SIG-M5 treated with dmso at 0.1 percent for 504 hours (cell line): ENCODE measurements around the gene WDFY3.
A peak's percentile ranks its signal among the peaks of the same experiment; 100 is the strongest.

Experiments used
- DNase-seq: peaks from one replicate; lab custom pipeline; 2025; ENCODE audit not compliant: unreplicated experiment; lab: John Stamatoyannopoulos, UW

Gene WDFY3

DNA sequence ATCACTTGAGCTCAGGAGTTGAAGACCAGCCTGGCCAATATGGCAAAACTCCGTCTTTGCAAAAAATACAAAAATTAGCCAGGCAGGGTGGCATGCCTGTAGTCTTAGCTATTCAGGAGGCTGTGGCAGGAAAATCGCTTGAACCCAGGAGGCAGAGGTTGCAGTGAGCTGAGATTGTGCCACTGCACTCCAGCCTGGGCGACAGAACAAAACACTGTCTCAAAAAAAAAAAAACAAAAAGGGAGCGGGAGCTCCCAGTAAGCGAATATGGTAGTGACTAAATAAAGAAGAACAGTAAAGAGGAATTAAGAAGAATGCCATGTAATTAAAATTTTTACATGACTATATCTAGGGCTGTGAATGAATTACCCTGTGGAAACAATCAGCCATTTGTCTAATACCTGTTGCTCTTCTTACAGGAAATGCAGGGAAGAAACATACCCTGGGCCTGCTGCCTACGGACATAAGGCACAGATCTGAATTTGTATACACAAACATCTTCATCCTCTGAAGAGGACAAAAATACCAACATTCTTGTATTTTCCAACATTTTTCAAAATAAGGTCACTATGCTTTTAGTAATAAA lies 11.4 kb downstream of the WDFY3 start:
- no peak for DNase-seq

DNA sequence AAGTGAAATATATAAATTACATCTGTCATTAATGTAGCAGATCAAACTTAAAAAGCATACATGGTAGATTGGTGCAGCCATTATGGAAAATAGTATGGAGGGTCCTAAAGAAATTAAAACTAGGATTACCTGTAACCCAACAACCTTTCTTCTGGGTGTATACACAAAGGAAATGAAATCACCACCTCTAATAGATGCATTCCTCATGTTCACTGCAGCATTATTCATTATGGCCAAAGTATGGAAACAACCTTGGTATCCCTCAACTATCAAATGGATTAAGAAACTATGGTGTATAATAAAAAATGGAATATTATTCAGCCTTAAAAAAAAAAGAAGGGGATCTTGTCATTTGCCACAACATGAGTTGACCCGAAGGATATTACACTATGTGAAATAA lies 13.7 kb downstream of the WDFY3 start:
- no peak for DNase-seq

DNA sequence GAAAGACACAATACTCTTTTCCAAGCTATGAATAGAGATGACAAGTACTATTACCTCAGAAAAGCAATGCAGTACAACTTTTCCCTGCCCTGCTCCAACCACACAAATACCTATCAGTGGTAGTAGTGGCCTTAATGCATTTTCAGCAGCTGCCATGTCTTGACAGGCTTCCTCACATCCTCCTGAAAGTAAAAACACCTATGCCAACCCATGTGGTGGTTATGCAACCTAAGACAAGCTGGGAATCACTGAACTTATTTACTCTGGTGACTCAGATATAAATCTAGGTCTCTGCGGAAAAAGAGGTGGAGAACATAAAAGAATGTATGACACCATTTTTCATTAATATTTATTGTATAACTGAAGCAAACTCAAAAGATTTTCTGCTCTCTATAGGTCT lies 14.5 kb downstream of the WDFY3 start:
- peak; percentile 58 for DNase-seq

DNA sequence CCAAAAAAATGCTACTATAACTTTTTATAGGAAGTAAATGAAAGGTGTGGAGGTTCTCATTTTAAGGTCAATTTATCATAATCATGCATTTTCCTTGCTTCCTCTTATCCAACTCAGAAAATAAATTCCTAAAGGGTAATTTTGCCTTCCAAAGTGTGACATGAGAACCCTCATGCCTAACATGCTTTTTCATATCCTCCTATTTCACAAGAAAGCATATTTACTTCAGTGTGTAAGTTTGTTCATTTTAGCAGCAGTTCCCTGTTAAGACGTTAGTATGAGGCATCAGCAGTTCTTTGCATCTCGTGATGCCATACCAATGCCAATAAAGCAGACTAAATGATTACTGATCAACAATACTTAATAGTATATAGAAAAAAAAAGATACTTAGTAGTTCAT lies 18.4 kb downstream of the WDFY3 start:
- DNase-seq = no peak

DNA sequence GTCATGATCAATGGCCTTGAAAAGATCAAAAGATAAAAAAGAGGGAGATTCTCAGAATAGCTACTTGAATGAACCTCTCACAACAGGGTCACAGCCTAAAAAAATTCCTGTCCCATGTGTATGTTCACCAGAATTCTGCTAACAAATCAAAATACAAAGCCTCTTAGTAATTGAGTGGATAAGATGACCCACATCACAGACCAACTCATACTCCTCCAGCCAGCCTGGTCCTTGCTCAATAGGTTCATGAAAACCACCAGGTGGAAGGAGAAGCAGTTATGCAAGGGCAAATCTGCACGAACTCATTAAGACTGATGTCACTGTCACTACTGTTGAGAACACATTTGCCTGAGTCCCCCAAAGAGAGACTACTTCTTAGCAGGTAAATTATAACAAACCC lies 21.5 kb downstream of the WDFY3 start:
- DNase-seq = no peak

DNA sequence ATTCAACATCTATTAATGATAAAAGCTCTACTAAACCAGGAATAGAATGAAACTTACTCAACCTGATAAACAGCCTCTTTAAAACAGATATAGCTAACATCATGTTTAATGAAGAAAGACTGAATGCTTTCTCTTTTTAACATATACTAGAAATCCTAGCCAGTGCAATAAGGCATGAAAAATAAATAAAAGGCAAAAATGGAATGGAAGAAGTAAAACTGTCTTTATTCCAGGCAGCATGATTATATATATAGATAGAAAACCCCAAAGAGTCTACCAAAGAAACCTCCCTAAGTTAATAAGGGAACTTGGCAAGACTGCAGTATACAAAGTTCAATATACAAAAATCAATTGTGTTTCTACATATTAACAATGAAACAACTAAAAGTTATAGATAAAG lies 25.5 kb downstream of the WDFY3 start:
- no peak for DNase-seq

DNA sequence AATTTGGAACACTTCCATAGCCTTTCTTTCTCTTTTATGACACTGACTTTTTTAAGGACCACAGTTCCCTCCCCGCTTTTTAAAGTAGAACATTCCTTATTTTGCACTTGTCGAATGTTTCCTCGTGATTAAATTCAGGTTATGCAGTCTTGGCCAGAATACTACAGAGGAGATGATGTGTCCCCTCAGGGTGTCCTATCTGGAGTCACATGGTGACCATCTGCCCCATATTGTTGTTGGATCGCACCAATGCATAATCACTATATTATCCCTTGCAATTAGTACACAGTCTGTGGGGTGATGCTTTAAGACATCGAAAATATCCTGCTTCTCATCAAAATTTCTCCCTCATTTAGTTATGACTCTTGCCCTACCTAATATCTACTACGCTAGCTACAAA lies 27.4 kb downstream of the WDFY3 start:
- DNase-seq = no peak

DNA sequence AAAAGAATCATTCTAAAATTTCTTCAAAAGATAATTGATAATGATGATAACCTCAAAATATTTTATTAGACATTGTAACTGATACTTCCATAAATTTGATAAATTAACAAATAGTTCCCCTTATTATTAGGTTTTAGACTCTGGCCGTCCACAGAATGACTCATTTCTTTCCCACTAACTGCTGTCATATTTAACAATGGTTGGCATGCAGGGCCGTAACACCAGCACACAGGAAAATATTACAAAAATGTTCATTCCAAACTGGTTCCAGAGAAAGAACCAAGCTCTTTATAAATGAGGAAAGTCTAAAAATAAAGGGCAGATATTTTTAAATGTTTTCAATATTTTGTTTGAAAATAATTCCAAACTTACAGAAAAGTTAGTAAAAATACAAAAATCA lies 28.2 kb downstream of the WDFY3 start:
- DNase-seq = no peak

DNA sequence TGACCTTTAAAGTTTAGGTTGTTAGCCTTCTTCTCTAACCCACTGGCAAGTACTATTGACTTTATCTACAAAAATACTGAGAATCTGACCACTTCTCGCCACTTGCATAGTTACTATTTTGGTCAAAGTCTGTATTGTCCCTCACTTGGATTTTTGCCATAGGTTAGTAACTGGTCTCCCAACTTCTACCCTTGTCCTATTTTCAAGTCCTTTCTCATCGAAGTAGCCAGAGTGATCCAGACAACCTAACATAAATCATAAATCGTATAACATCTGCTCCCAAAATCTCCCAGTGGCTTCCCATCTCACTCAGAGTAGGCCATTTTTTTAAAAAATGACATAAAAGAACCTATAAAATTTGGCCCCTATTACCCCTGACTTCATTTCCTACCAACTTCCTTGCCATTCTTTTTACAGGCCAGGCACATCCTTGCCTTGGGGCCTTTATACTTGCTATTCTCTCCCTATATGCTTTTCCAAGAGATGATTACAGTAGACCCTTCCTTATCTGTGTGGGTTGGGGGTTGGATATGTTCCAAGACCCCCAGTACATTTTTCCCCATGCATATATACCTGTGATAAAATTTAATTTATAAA lies 29.0 kb downstream of the WDFY3 start:
- no peak for DNase-seq

DNA sequence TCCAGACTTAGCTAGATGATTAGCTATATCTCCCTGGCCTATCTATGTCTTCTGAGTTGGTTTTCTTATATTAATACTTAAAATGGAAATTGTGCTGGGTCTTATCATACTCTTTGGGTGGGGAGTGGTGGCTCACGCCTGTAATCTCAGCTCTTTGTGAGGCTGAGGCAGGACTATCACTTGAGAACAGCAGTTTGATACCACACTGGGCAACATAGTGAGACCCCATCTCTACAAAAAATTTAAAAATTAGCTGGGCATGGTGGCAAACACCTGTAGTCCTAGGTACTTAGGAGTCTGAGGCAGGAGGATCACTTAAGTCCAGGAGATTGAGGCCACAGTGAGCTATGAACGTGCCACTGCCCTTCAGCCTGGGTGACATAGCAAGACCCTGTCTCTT lies 30.4 kb downstream of the WDFY3 start:
- no peak for DNase-seq

DNA sequence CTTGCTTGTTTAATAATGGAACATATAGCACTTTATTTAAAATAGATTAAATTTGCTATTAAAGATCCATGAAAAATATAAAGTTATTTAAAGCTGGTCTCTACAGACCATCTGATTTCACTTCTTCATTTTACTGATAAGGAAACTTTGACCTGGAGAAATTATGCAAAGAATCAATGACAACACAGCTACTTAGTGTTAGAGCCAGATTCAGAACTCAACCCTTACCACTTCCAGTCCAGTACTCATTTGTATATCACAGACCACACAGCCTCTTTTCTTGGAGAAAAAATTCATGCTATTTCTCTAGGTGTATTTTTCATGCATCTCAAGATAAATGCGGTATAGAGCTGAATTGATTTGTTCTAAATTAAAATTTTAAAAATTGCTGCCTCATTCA lies 34.0 kb downstream of the WDFY3 start:
- no peak for DNase-seq

DNA sequence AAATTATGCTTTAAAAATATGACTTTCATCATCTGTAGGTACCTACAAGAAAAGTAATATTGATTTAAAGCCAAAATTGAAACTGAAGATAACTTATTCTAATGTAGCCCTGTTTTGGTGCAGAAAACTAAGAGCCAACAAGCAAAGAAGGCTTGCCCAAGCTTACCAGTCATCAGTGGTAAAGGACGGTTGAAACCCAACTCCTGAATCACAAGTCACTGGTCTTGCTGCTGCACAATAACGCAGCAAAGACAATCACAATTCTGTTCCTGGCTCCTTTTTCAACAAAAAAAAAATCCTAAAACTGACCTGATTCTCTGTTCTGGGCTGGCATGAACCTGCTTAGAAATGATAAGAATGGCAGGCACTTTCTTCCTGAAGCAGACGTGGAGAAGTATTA lies 34.5 kb downstream of the WDFY3 start:
- no peak for DNase-seq

DNA sequence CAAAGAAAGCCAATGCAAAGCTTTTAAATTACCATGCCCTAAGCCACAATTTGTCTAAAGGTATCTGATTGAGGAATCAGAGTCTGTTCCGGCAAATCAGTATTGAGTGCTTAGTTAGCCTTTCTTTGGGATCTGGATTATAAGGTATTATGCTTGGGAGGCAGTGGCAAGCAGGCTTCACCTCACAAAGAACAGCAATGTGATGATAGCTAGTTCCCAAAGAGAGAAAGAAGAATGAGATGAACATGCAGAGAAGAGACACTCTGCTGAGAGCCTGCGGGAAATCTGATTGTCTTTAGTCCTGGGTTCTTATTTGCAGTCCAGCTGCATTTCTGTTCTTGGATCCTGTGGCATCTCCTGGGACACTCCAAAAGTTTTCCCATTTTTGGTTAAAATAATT lies 35.2 kb downstream of the WDFY3 start:
- DNase-seq = no peak

DNA sequence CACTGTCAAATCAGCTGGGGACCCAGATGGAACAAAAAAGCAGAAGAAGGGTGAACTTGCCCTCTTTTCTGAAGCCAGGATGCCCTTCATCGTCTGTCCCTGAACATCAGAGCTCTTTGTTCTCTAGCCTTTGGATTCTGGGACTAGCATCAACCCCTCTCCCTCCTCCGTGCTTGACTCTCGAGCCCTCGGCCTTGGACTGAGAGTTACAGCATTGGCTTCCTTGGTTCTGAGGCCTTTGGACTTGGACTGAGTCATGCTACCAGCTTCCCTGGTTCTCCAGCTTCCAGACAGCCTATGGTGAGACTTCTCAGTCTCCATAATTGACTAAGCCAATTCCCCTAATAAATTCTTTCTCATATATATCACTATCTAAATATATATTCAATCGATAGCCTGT lies 38.4 kb downstream of the WDFY3 start:
- no peak for DNase-seq

DNA sequence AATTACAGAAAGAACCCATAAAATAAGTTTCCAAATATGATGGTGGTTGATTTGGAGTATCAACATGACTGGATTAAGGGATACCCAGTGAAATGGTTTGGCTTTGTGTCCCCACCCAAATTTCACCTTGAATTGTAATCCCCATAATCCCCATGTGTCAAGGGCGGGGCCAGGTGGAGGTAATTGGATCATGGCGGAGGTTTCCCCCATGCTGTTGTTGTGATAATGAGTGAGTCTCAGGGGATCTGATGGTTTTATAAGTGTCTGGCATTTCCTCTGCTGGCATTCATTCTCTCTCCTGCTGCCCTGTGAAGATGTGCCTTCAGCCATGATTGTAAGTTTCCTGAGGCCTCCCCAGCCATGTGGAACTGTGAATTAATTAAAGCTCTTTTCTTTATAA lies 39.1 kb downstream of the WDFY3 start:
- no peak for DNase-seq

DNA sequence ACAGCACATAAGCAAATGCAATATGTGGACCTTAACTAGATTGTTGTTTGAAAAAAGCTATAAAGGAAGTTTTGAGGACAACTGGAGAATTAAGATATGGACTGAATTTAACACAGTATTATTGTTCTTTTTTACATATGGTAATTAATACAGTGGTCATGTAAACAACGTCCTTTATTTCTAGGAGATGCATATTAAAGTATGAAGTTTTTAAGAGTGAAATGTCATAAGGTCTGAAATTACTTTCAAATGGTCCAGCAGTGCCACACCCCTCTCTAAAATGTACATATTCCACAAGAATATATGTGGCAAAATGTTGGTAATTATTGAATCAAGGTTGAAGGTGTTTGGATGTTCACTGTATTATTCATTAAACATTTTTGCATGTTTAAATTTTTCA lies 40.9 kb downstream of the WDFY3 start:
- no peak for DNase-seq

DNA sequence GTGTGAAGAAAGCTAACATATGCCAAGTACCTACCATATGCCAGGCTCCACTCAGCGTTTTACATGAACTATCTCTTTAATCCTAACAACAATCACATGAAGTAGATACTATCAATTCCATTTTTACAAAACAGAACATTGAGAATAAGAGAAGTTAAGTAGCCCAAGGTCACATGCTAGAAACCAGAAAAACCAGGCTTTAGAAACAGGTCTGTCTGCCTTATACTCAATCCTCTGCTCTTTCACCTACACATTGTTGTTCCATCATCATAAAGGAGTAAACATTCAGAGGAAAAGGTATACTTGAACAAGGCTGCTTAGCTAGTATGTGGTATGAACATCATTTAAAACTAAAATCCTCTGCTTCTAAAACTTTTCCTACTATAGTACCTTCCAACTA lies 42.1 kb downstream of the WDFY3 start:
- DNase-seq = peak; percentile 58

DNA sequence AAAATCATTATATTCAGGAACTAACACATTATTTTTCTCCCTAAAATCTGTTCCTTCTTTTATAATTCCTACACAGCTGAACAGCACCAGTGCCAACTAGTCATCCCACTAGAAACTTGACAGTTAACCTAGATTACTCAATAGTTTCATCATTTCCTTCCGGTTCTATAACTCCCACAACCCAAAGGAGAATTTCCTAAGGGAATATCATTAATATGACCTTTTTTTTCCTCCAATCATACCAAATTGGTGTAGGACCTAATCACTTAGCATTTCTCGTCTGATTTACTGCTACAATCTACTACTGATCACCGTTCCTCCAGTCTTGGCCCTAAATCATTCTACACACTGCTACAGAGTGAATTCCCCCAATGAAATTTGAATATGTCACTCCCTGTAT lies 45.9 kb downstream of the WDFY3 start:
- DNase-seq = no peak

DNA sequence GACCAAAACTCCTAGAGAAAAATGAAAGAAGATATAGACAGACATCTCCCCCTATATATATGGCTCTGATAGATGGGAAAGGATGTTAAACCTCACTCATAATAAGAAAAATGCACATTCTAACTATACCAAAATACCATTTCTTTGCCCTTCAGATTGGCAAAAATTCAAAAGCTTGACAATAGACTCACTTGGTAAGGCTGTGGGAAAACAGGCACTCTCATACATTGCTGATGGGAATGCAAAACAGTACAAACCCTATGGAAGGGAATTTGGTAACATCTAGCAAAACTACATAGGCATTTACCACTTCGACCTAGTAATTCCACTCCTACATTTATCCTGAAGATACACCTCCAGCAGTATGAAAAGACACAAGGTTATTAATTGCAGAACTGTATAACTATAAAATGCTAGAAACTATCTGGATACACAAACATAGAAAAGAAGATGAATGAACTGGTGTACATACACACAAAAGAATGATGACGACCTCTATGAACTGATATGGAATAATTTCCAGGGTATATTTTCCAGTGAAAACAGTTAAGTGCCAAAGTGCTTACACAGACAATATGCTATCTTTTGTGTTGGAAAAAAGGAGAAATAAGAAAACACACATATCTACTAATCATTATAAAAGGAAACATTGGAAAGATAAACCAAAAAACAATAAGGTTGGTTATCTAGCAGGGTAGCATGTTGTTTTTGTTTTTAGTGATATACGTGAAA lies 48.5 kb downstream of the WDFY3 start:
- DNase-seq = no peak

DNA sequence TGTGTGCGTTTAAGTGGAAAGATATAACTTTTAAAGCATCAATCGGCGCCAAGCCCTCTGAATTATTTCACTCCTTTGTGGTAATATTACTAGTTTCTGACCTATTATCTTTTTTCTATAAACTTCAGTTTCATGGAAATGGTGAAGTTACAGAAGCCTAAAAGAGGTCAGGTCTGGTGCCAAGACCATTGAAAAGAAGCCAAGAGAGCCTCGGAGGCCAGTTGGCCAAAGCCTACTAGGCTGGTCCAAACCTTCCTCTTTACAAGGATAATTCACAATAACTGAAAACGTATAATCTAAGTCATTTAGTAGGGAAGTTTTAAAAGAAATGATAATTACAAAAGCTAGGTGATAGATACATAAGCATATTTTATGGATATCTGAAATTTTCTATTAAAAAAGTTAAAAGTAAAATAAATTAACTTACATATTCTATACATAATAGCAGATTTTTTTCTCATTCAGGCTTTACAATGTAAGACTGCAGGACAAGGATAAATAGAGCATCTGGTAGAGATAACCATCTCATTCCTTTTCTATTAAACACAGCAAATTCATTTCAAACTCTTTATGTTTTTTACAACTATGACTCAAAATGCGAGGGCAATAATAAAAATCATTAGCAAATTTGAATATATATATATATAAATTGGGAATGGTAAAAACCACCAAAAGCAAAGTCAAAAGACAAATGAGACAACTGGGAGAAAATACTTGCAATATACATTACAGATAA lies 49.2 kb downstream of the WDFY3 start:
- no peak for DNase-seq

DNA sequence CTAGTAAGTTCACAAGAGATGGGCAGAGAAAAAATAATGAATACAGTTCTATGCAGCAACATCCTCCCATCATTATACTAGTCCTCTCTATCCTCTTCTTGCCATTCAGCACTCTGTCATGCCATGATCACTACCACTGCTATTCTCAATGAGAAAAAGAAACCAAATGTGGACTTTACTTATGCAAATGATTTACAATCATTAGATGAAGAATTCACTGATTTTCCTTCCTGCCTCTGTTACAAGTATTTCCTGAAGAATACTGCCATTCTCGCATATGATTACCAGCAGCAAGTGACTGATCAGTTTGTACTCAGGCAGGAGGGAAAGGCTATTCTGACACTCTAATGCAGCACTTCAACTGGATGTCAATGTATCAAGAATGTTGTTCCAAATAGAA lies 50.3 kb downstream of the WDFY3 start:
- DNase-seq = no peak

DNA sequence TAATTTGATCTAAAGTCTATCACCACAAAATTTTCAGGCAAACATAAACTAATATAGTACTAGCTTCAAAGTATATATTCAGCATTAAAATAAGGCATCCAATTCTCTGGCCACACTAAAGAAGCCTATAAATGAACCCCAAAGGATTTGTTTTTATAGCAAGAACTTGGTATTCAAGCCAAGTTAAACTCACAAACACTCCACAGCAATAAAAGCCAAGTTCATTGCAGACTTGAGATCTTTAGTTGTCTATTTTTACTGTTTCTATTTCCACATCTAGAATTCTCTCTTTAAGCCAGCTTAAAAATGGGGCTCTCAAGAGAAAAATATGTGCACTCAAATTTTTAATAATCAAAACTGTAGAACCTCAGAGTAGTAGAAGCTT lies 51.1 kb downstream of the WDFY3 start:
- no peak for DNase-seq
